ENCODE results near the gene GUK1. TPM values are rescaled to one million over a fixed set of nuclear protein-coding genes. Genes with fewer than 3 reads are reported as not detected.

GUK1 gene
- total and polyA plus RNA-seq, 2 of the 4 experiments (the other 2 are of a cell fraction): 465 to 548 TPM

- H4K91ac ChIP-seq (ENCODE audit: insufficient read depth, low read depth, low read length): no peak overlapping the region
- no peak overlapping the region for H3K9ac ChIP-seq (ENCODE audit: low read depth, low read length)
- dilution Hi-C loops (cut with HindIII; ENCODE audit: low sequenced_read_pairs, unreplicated experiment) (no loop called here), in situ Hi-C loops (cut with MboI; ENCODE audit: low sequenced_read_pairs) (no loop called here), intact Hi-C loops (cut with micrococcal nuclease) (no loop called here)
- no peak overlapping the region for H3K56ac ChIP-seq (ENCODE audit: extremely low read depth, insufficient read depth, low read length)
- no peak for ATAC-seq (ENCODE audit: low read depth)
- H3K36me3 ChIP-seq (ENCODE audit: control insufficient read depth, insufficient read depth, low read length): peaks cover 10% of the 10 kb centered on the region
- no peak overlapping the region for H3K23ac ChIP-seq (ENCODE audit: low read depth, low read length)
- no peak overlapping the region for H3K4me2 ChIP-seq (ENCODE audit: low read depth, low read length)
- H2AFZ ChIP-seq (replicated peaks; ENCODE audit: low read length, poor library complexity): peak overlapping the region; percentile 44
- no peak overlapping the region for H2BK5ac ChIP-seq (ENCODE audit: low read depth, low read length, poor library complexity, severe bottlenecking)
- no peak overlapping the region; the same call in 1 of the 2 replicates for H3K27ac ChIP-seq (ENCODE audit: insufficient read depth, low read length)
- peaks cover 23% of the 10 kb centered on the region for H3K4me1 ChIP-seq (ENCODE audit: control insufficient read depth, insufficient read depth, low read length)
- DNase-seq: no peak
- ChIA-PET POLR2A (ENCODE audit: unreplicated experiment) (no interaction called here), CTCF (no interaction called here)
- BruUV-seq (replicated peaks): no TSS peak
- no peak overlapping the region for H4K5ac ChIP-seq (ENCODE audit: low read depth, low read length)
- no peaks in the 10 kb centered on the region for H3K9me3 ChIP-seq (ENCODE audit: control insufficient read depth, insufficient read depth, low read length)
- no peaks in the 10 kb centered on the region for H3K27me3 ChIP-seq (ENCODE audit: control insufficient read depth, insufficient read depth, low read length)
- H3K4me3 ChIP-seq (ENCODE audit: insufficient read depth, low read depth, low read length): no peak overlapping the region
- peak overlapping the region; percentile 51 for H2AK9ac ChIP-seq (replicated peaks; ENCODE audit: low read depth, low read length, poor library complexity)
- H2BK15ac ChIP-seq (ENCODE audit: low read depth, low read length): no peak overlapping the region
- peaks cover 45% of the 10 kb centered on the region for H4K20me1 ChIP-seq (ENCODE audit: insufficient read depth, low read length)
- WGBS, 2 experiments (ENCODE audit: extremely low coverage in 2 of 2, insufficient read length in 1 of 2): 100% methylated on average over 2 of the region's 18 CpGs; no CpG with 5 or more reads in 1 of the 2 experiments
- peaks cover 9 to 65% of the 10 kb centered on the region in 2 experiments for H3K79me1 ChIP-seq (ENCODE audit: low read depth in 1 of 2, low read length in 2 of 2)
- no peak overlapping the region for H3K4ac ChIP-seq (ENCODE audit: low read depth, low read length)
- H3K14ac ChIP-seq (replicated peaks; ENCODE audit: low read depth, low read length): no peak overlapping the region
- no peak overlapping the region for H2BK120ac ChIP-seq (ENCODE audit: low read depth, low read length)
- H4K8ac ChIP-seq (ENCODE audit: low read depth in 2 of 2, low read length in 2 of 2): peak overlapping the region in 1 of 2 experiments; percentile 58; a peak in 1 of 4 replicates
- H2AK5ac ChIP-seq (ENCODE audit: low read depth, low read length): no peak overlapping the region; the same call in 1 of the 2 replicates
- no peak overlapping the region for H2BK20ac ChIP-seq (ENCODE audit: low read depth, low read length)
- H3K18ac ChIP-seq (ENCODE audit: low read depth, low read length): no peak overlapping the region
- H3K9me1 ChIP-seq (ENCODE audit: insufficient read depth, low read length): peaks cover 12% of the 10 kb centered on the region
- TF ChIP-seq SMC3 (IDR thresholded peaks at IDR 0.05; ENCODE audit: low read depth, low read length) (no peak), MAFK (IDR thresholded peaks at IDR 0.05; ENCODE audit: low read depth, low read length) (no peak), MAZ (IDR thresholded peaks at IDR 0.05; ENCODE audit: borderline replicate concordance, low read depth, low read length) (no peak), CEBPB (IDR thresholded peaks at IDR 0.05; ENCODE audit: low read depth, low read length) (no peak), RAD21 (IDR thresholded peaks at IDR 0.05; ENCODE audit: low read length) (no peak), NFE2L2 (IDR thresholded peaks at IDR 0.05; ENCODE audit: low read depth, low read length) (no peak), RFX5 (IDR thresholded peaks at IDR 0.05; ENCODE audit: low read depth, low read length) (no peak), MXI1 (IDR thresholded peaks at IDR 0.05; ENCODE audit: borderline replicate concordance, low read depth, low read length) (no peak), POLR2A (IDR thresholded peaks at IDR 0.05; ENCODE audit: low read depth, low read length) (no peak), USF2 (IDR thresholded peaks at IDR 0.05; ENCODE audit: low read depth, low read length) (no peak), FOS (IDR thresholded peaks at IDR 0.05; ENCODE audit: low read depth, low read length) (no peak), CTCF (conservative IDR thresholded peaks at IDR 0.05; ENCODE audit: low read depth, low read length) (no peak), BHLHE40 (IDR thresholded peaks at IDR 0.05; ENCODE audit: low read depth, low read length) (no peak), ELK1 (IDR thresholded peaks at IDR 0.05; ENCODE audit: borderline replicate concordance, low read depth, low read length) (no peak), CHD1 (IDR thresholded peaks at IDR 0.05; ENCODE audit: low read depth, low read length) (no peak), RCOR1 (IDR thresholded peaks at IDR 0.05; ENCODE audit: insufficient replicate concordance, low read length) (no peak)
Observed at GRCh38 chr1:228148196-228148861, 8.2 kb downstream of the GUK1 start.
